Left colon (tissue), 2 donors: ENCODE results near the gene AGBL5. TPM values are rescaled to one million over a fixed set of nuclear protein-coding genes. Genes with fewer than 3 reads are reported as not detected.

ENCODE experiments used
- ATAC-seq: fragments of 200-7000 bp; cut with Tn5 transposase; one replicate; pipeline ENCODE4 v1.9.1; 2020; ENCODE audit warnings: mild to moderate bottlenecking, moderate library complexity
- DNase-seq, 2 donors: peaks; one replicate each; pipeline ENCODE4 v3.0.0-alpha.2; 2020
- intact Hi-C, 2 donors: fragments of 100-400 bp; cut with DNase I in 1 of 2; cut with micrococcal nuclease in 1 of 2; formaldehyde crosslinking; loops; one replicate each; pipeline versions ENCODE4 v1.11.2 to v1.14.0; 2022; cut with DNase I, micrococcal nuclease
- total RNA-seq, 2 donors: library from RNA; stranded (reverse); fragmentation: NEBNext Ultra II Directional; extraction: Animal tissue kit (Norgen Biotek cat#: 25700); gene quantifications; one replicate each; pipeline ENCODE4 v1.2.1, GENCODE V29; 2021
- donor health status: DM: no; HTN: no; CAD: no.
- donor health status: DM: yes; HTN: yes; CAD: no.

The AGBL5 gene
- total RNA-seq, 2 donors from 2014 or later, result 14.7 to 16.1 TPM

DNA sequence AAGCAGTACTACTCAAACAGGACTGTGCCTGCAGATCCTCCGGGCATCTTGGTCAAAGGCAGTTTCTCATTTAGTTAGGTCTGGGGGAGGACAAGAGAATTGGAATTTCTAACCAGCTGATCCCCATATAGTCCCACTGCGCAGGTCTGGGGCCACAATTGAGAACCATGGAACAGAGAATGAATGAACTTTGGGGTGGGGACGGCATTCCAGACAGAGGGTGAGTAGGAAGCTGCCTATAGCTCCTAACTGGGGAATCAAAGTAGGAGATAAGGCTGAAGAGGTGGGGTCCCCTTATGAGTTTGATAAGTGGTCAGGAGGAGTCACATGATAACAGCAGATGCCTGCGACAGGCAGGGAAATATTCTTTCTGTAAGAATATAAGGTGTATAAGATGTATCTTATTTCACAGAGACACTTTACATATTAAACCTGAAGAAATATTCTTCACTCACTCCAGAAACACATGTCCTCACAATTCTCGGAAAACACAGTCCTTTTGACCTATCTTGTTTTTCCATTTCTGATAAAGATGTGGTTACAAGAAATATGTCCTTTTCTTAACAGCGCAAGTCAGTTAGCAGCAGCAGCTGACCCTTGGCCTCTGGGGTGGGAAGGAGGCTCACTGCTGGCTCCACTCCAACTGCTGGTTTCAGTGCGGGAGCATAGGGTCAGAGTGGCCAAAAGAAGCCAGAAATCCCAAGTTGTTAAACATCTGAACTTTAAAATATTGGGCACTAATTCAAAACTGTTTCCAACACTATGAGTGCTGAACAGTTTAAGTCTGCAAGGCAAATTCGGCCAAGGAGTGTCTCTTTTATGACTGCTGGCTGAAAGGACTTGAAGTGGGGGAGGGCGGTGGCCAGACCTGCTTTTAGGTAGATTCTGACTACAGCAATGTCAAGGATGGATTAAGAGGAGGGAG lies 31.3 kb upstream of the AGBL5 start:
- intact Hi-C loops, result loop anchor here in 1 of 2 donors (10.0 kb wide), 1 partner anchor 175 kb away; the partner anchor contains the start of gene DPYSL5
- DNase-seq, result peak; percentile 72 to 77
- peak; percentile 43 for ATAC-seq

DNA sequence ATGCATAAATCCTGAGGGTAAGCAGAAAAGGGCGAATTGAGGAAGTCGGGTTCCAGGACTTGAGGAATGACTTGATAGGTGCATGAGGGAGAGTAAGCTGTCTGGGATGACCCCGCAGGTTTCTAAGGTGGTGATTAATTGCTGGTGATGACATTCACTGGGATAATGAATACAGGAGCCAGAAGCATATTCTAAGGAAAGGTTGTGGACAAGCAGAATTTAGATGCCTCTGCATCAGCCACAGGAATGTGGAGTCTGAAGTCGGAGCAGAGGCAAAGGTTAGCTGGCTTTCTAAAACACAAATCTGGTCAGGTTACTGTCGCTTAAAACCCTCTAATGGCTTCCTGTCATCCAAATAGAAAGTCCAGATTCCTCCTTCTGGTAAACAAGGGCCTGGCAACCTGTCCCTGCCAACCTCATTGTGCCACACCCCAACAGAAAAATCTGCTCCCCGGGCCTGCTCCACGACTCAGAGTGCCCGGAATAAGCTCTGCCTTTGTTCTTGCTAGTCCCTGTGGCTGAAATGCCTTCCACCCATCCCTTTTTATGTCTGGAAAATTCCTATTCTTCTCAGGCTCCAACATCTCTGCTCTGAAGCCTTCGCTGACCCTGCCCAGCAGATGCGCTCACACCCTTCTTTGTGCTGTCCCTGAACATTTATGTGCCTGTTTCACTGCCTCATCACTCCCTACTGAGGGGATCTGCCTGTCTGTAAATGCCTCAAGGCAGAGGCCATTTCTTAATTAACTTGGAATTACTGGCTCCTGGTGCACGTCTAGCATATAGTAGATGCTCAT lies 30.0 kb upstream of the AGBL5 start:
- DNase-seq (peak; percentile 53 to 67), ATAC-seq (peak; percentile 79)
- intact Hi-C loops, result no loop called here

DNA sequence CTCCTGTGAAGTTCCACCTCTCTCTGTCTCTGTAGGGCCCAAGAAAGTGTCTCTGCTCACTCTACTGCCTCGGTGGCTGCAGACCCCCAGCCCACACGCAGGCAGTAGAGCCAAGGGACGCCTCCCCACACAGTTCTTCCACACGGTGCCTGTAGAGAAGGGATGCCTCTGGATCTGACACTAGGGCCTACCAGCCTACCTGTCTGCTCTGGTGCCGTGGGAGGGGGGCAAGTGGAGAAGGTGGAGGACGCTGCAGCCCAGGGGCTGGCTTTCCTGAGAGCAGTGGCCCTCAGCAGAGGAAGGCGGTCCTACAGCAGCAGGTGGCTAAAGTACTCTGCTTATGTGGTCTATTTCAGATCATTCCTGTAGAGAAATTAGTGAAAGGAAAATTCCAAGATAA lies 27.7 kb upstream of the AGBL5 start:
- DNase-seq, result no peak
- intact Hi-C loops, result no loop called here
- no peak for ATAC-seq

DNA sequence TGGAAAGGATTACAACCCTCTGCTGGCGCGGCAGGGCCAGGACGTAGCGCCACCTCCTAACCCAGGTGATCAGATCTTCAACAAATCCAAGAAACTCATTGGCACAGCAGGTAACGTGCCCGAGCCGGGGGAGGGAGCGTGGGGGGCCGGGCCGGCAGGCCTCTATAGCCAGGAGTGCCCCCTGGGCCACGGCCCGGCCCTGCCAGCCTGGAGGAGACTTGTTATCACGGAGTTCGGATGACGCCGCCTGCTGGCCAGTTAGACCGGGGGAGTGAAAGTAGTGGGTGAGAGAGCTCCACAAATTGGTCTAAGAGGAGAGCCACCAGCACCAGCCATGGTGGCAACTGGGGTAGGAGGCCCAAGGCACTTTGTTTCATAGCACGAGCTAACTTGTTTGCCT lies 27.3 kb upstream of the AGBL5 start:
- intact Hi-C loops, result no loop called here
- ATAC-seq (no peak), DNase-seq (peak in 1 of 2 donors; percentile 22)

DNA sequence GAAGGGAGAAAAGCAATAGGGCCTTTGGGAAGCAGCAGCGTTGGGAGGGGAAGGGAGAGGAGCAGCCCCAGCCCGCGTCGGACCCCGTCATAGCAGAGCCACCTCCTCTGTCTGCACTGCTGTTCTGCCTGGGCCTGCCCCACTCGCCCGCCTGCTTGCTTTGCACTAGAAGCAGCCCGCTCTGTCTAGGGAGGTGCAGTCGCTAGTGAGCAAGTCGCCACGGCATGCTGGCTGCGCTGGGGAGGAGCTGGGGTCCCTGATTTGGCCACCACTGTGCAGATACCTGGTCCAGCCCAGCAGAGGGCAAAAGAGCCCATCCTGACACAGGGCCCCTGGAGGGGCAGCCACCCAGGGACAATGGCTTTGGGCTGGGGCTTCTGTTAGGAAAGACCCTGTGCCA lies 26.7 kb upstream of the AGBL5 start:
- ATAC-seq (no peak), DNase-seq (peak in 1 of 2 donors; percentile 24)
- intact Hi-C loops, result no loop called here

GRCh38 chr2:27025281-27025800 lies 26.1 kb upstream of the AGBL5 start:
- DNase-seq (no peak), ATAC-seq (no peak)
- intact Hi-C loops, result no loop called here

GRCh38 chr2:27025861-27026851 lies 25.3 kb upstream of the AGBL5 start:
- ATAC-seq (no peak), DNase-seq (no peak)
- intact Hi-C loops, result no loop called here

GRCh38 chr2:27027211-27027651 lies 24.2 kb upstream of the AGBL5 start:
- ATAC-seq (no peak), DNase-seq (no peak)
- intact Hi-C loops, result no loop called here

DNA sequence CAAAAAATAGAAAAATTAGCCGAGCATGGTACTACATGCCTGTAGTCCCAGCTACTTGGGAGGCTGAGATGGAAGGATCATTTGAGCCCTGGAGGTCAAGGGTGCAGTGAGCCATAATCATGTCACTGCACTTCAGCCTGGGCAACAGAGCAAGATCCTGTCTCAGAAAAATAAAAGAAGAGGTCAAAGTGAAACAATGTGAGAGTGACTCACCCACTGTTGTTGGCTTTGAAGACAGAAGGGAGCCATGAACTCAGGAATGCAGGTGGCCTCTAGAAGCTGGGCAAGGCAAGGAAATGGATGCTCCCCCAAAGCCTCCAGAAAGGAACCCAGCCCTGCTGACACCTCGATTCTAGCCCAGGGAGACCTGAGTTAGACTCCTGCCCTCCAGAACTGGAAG lies 22.4 kb upstream of the AGBL5 start:
- intact Hi-C loops, result no loop called here
- peak in 1 of 2 donors; percentile 12 for DNase-seq
- peak; percentile 24 for ATAC-seq

DNA sequence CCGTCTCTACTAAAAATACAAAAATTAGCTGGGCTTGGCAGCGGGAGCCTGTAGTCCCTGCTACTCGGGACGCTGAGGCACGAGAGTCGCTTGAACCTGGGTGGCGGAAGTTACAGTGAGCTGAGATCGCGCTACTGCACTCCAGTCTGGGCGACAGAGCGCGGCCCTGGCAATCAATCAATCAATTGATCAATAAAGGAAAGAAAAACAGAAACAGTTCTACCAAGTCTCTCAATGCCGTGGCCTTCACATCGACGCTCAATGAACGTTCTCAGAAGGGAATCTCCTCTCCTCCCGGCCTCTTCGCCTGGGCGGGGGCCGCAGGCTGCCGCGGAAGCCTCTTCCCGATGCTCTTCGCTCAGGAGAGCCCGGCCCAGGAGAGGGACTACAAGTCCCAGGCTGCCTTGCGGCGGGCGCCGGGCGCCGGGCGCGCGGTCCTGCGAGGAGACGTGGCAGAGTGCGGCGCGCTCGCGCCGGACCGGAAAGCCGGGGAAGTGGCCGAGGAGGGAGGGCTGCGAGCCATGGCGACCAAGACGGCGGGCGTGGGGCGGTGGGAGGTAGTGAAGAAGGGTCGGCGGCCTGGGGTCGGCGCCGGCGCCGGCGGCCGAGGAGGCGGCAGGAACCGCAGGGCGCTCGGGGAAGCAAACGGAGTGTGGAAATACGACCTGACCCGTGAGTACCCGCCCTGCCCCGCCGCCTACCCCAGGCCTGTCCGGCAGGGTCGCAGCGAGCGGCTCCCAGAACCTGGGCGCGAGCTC lies 18.8 kb upstream of the AGBL5 start, which contains the start of gene TMEM214:
TSS of gene TMEM214 (plus strand) at position 471 of the 758 bp plus-strand sequence. CDS start at position 522, 51 bp downstream.
- intact Hi-C loops, result loop anchor here in 1 of 2 donors (10.0 kb wide), 1 partner anchor 52 kb away; the partner anchor contains the start of gene KHK
- ATAC-seq (peak; percentile 96), DNase-seq (peak; percentile 87 to 92)

DNA sequence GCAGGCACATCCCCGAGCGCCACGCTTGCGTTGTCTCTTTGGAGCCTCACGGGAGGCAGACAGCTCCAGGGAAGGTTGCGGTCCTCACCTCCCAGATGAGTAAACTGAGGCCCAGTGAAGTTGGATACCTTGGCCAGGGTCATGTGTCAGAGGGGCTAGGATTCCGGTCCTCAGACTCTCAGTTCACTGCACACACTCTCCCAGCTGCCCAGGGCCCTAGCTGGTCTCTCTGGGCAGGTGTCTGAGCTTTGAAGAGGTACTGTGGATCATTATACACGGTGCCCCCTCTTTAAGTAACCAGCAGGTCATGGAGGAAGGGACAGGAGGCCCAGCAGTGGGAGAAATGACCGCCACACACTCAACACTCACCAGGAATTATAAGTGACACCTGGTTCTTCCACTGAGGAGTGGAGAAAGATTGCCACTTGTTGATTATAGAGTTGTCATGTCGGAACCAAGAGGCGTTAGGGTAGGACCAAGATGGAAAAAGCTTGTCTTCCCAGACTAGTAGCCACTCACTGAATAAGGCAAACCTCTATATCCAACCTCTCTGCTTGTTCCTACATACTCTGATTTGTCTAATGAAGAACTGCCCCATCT lies 18.1 kb upstream of the AGBL5 start:
- ATAC-seq (peak; percentile 4), DNase-seq (no peak)
- intact Hi-C loops, result loop anchor here in 1 of 2 donors (10.0 kb wide), 1 partner anchor 51 kb away; the partner anchor contains the start of gene KHK

DNA sequence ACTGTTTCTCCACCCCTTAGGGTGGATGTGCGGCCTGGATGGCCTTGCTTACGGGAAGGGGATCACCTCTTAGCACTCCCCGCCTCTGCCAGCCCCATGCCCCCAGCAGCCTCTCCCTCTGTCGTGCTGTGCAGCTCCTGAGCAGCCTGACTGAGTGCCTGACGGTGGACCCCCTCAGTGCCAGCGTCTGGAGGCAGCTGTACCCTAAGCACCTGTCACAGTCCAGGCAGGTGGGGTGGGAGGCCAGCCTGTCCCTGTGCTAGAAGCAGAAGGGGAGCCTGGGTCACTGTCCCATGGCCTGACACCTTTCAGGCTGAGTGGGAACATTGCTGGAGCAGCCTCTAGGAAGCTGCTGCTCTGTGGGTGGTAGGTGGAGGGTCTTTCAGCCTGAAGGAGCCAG lies 13.5 kb upstream of the AGBL5 start:
- DNase-seq (no peak), ATAC-seq (no peak)
- intact Hi-C loops, result loop anchor here in 1 of 2 donors (10.0 kb wide), 1 partner anchor 47 kb away; the partner anchor contains the start of gene KHK

- DNase-seq (no peak), ATAC-seq (no peak)
- intact Hi-C loops, result loop anchor here in 1 of 2 donors (10.0 kb wide), 1 partner anchor 46 kb away; the partner anchor contains the start of gene KHK
These were observed 12.7 kb upstream of the AGBL5 start for GRCh38 chr2:27038631-27039339.

- intact Hi-C loops, result loop anchor here in 1 of 2 donors (10.0 kb wide), 1 partner anchor 45 kb away; the partner anchor contains the start of gene KHK
- no peak for ATAC-seq
- DNase-seq, result no peak
These were observed 12.0 kb upstream of the AGBL5 start for GRCh38 chr2:27039426-27039825.

- ATAC-seq, result no peak
- intact Hi-C loops, result loop anchor here in 1 of 2 donors (10.0 kb wide), 1 partner anchor 45 kb away; the partner anchor contains the start of gene KHK
- DNase-seq, result no peak
These were observed 11.6 kb upstream of the AGBL5 start for GRCh38 chr2:27039871-27040270.

- intact Hi-C loops, result no loop called here
- DNase-seq (no peak), ATAC-seq (no peak)
These were observed 11.2 kb upstream of the AGBL5 start for GRCh38 chr2:27040282-27040681.
